Measurements from ENCODE around the gene VAMP5.

- TF ChIP-seq, protein P1, sequence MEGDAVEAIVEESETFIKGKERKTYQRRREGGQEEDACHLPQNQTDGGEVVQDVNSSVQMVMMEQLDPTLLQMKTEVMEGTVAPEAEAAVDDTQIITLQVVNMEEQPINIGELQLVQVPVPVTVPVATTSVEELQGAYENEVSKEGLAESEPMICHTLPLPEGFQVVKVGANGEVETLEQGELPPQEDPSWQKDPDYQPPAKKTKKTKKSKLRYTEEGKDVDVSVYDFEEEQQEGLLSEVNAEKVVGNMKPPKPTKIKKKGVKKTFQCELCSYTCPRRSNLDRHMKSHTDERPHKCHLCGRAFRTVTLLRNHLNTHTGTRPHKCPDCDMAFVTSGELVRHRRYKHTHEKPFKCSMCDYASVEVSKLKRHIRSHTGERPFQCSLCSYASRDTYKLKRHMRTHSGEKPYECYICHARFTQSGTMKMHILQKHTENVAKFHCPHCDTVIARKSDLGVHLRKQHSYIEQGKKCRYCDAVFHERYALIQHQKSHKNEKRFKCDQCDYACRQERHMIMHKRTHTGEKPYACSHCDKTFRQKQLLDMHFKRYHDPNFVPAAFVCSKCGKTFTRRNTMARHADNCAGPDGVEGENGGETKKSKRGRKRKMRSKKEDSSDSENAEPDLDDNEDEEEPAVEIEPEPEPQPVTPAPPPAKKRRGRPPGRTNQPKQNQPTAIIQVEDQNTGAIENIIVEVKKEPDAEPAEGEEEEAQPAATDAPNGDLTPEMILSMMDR (IDR thresholded peaks at IDR 0.05), result no peak
- TF ChIP-seq POLR2AphosphoS5 (IDR thresholded peaks at IDR 0.05) (no peak), POLR2A (IDR thresholded peaks at IDR 0.05) (no peak), EP300 (IDR thresholded peaks at IDR 0.05) (no peak)
These were observed 41.5 kb upstream of the VAMP5 start for GRCh38 chr2:85542777-85543176.
